8988T (cell line): ENCODE results near the gene LRRC32.

Experiments
- DNase-seq: peaks from one replicate; pipeline ENCODE4 v3.0.0; 2011

The LRRC32 gene

GRCh38 chr11:76677458-76677765 is 6.9 kb upstream of the LRRC32 start:
- no peak for DNase-seq

- DNase-seq: no peak
Observed at GRCh38 chr11:76676636-76677457, 6.3 kb upstream of the LRRC32 start.

- DNase-seq: no peak
Observed at GRCh38 chr11:76674517-76675400, 4.2 kb upstream of the LRRC32 start.

DNA sequence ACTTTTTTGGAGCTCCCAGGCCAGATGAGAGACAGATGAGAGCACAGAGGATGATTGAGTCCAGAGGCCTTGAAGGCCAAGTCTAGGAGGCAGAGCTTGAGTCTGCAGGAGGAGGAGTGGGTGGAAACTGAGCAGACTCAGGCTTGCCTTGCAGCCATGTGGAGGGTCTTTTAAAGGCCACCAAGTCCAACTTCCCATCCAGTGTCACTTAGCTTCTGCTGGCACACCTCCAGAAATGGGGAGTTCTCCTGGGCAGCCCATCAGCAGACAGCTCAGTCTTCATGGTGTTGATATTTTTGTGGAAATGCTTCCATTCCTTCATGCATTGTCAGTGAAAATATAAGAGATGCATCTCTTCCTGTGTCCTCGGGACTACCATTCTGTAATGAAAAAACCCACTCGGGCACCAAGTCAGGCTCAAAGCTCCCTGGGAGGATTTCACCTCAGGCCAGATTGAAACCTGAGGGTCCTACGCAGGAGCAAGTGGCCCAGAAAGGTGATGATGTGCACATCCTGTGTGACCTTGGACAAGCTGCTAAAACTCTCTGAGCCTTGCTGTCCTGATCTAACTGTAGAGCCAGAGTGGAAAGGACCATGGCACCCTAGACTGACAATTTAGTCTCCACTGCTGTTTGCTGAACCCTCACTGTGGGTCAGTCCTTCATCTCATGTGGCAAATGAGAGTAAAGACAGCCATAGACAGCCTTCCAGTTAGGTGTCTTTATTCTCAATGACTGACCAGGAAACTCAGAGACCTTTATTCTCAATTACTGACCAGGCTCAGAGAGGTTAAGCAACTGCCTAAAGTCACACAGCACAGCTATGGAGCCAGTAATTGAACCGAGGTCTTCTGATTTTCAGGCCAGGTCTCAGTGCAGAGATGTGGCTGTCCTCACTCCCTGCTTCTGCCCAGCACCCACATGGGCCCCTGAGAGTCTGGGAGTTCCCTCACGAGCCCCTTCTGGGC is 2.9 kb upstream of the LRRC32 start:
- no peak for DNase-seq

GRCh38 chr11:76672431-76673175 is 2.1 kb upstream of the LRRC32 start:
- no peak for DNase-seq

DNA sequence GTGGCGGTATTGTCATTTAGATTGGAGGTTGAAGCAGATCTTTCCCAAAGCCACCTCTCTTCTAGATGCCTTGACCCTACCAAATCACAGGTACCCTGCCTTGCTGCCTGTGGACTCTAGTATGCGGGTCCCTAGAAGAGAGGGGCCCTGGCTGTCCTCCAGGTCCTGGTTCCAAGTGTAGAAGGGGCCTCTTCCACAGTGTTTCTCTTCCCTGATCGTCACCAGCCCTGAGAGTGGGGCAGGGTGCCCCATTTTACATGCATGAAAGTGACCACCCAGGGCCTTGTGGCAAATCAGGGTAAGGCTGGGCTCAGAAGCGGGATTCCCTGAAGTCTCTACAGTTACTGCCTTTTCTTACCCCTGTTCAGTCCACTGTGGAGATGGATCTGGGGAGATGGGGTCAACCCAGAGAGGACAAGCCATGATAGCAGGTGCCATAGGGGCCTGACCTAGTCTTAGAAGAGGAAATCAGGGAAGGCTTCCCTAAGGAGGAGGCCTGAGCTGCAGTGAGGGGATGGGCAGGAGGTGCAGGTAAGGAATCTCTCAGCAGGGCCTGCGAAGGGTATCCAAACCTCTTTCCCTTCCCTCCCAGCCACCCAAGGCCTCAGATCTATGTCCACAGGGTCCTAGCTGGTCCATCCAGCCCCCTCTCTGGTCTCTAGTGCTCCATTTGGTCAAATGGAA is 1.2 kb upstream of the LRRC32 start:
- no peak for DNase-seq

DNA sequence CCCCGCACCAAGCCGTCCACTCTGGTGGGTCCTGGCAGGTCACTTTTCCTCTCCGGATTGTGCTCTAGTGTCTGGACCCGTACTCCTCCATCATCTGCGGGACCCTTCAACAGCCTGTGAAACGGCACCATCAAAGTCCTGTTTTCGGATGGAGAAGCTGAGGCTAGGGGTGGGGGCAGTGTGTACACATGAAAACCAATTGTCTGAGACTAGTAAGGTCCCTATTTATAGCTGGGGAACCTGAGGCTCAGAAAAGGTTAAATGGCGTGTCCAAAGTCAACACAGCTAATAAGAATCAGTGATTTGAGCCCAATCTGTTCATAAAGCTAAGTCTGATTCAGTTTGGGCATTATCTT is 668 bp upstream of the LRRC32 start:
- DNase-seq: no peak

DNA sequence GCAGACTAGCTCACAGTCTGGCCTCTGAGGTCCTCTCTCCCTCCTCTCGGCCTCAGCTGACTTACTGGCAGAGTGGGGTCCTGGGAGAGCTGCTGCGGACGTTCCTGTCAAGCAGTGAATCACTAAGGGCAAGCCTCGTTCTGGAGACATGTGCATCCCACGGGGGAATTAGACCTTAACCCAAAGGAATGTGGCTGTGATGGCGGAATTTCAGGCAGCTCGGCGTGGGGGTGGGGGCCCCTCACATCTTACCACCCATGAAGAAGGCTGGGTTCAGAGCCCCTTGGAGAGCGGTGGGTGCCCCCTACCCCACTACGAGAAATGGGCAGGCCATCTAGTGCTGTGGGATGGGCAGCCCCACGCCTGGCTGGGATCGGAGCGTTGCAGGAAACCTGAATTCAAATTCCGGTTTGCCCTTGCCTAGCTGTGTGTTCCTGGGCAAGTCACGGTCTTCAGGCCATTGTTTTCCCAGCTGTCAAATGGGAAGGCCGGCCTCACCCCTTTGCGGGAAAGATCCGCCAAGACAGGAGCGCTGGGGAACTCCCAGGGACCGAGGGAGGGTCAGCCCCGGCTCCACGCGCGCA is 554 bp downstream of the LRRC32 start:
- no peak for DNase-seq

DNA sequence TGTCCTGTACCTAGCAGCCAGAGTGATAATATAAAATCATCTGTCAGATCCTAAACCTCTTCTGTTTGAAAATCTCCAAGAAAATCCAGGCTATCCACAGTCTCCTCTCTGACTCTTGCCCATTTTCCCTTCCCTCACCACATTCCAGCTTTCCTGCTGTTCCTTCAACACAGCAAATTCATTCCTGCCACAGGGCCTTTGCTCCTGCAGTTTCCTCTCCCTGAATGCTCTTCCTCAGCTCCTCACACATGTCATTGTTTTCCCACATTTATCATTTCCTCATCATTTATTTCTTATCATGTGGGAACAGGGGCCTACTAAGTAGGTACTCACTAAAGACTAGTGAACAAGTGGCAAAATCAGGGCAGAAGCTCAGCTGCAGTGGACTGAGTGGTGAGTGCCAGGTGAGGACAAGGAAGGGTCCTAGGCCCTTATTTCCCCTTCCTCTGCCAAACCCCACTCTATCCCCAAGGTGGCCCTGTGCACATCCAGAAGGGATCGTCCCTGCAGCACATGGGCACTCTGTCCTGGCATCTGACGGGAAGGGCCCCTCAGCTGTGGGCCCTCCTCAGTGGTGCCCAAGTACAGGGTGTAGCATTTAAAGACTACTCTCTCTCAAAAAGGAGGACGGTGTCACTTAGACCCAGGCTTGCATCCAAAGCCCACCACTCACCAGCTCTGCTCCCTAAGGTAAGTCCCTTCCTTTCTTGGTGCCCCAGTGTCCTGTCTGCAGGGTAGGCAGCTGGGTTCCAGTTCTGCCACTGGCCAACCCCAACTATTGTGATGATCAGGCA is 2.0 kb downstream of the LRRC32 start:
- DNase-seq: no peak

GRCh38 chr11:76667856-76668255 is 2.7 kb downstream of the LRRC32 start:
- peak; percentile 37 for DNase-seq

GRCh38 chr11:76667271-76667818 is 3.2 kb downstream of the LRRC32 start:
- DNase-seq: peak; percentile 32

GRCh38 chr11:76666830-76667229 is 3.7 kb downstream of the LRRC32 start:
- DNase-seq: no peak

DNA sequence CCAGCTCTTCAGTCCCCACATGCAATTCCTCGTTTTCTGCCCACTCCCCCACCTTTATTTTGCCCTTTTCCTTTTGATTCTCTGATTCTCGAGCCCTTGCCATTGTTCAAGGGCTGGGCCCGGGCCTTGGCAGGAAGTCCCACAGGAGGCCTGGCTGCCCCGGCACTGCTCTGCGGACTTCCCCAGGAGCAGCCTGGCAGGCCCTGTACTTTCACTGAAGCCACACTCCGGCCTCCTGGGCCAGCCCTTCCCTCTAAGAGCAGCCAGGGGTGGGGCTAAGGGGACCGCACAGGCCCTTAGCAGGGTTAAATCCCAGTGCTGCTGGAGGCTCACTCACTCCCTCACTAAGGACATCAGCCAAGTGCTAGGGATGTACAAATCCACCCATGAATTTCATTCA is 4.1 kb downstream of the LRRC32 start:
- peak; percentile 35 for DNase-seq

GRCh38 chr11:76665921-76666351 is 4.6 kb downstream of the LRRC32 start:
- DNase-seq: peak; percentile 18

GRCh38 chr11:76665172-76665571 is 5.4 kb downstream of the LRRC32 start:
- DNase-seq: peak; percentile 17

DNA sequence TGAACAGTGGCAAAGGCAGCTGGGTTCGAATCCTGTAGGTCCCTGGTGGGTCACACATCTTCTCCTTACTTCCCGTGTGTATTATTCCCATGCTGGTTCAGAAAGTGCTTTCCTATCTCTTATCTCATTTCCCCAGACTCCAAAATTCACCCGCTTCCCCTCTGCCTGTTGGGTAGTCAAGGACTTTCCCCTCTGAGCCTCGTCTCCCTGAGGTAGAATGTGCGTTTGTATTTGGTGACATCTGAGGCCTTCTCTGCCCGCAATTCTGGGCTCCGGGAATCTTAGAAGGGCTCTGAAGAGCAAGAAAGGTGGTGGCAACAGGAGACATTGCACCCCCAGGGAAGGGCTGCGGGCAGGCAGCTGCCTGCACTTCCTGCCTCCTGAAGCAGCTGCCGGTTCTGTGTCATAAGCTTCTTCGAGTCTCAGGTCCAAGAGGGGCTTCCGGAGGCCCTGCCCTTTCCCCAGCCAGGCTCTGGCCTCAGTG is 5.9 kb downstream of the LRRC32 start:
- peak; percentile 23 for DNase-seq

GRCh38 chr11:76663912-76664440 is 6.6 kb downstream of the LRRC32 start:
- DNase-seq: peak; percentile 10

- peak; percentile 24 for DNase-seq
Observed at GRCh38 chr11:76663486-76663810, 7.1 kb downstream of the LRRC32 start.

DNA sequence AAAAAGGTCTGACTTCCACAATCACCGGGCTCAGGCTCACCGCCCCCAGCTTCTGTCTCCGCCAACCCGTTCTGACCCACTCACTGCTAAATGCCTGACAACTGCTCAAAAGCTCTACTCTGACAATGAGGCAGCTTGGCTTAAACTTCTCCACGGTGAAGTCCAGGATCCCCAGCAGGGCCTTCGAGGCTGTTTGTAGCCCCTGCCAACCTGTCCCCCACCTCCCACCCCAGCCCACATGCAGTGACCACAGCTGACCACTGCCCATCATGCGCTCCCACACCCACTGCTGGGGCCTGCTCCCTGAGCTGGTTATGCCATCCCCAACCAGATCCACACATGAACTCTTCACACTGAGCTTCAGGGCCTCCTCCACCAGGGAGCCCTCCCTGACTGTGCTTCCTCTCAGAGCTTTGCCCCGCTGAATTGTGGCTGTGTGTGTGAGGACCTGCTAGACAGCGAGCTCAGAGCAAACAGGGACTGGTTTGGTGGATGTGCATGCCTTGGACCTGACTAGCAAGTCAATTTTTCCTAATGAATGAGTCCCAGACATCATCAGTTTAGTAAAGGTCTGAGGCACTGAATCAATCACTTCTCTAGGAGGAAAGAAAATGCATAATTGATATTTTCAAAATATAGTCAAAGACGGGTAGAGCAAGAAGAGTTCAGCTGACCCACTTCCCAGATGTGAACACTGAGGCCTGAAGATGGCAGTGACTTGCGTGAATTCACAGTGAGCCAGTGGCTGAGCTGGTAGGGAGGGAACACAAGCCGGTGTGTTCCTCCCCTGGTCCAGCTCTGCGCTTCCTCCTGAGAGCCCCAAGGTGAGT is 7.7 kb downstream of the LRRC32 start:
- DNase-seq: peak; percentile 13
